DND-41 (cell line): Measurements from ENCODE around the gene HSP90AB1.

Experiments
- ATAC-seq: fragments of 200-7000 bp; cut with Tn5 transposase; 3 replicates; pipeline ENCODE4 v1.9.1; 2021; ENCODE audit warnings: low read depth; ENCODE audit not compliant: insufficient read depth
- DNase-seq: peaks from one replicate; pipeline ENCODE4 v3.0.0-alpha.2; 2020
- H2AFZ ChIP-seq: 2 replicates; pipeline ENCODE4 v1.6.0; 2012; ENCODE audit warnings: low read depth, low read length
- H3K27ac ChIP-seq: 2 replicates; pipeline ENCODE4 v1.5.1; 2012; ENCODE audit warnings: low read length, inconsistent platforms
- H3K27me3 ChIP-seq: fragments of 200-600 bp; sonication (generic); 2 replicates; pipeline ENCODE4 v1.6.0; 2012; ENCODE audit warnings: low read length, mild to moderate bottlenecking, inconsistent platforms; ENCODE audit not compliant: insufficient read depth, poor library complexity
- H3K36me3 ChIP-seq: 2 replicates; pipeline ENCODE4 v1.5.1; 2012; ENCODE audit warnings: low read length, inconsistent platforms; ENCODE audit not compliant: insufficient read depth
- H3K4me1 ChIP-seq: 2 replicates; pipeline ENCODE4 v1.5.1; 2012; ENCODE audit warnings: mild to moderate bottlenecking, low read length; ENCODE audit not compliant: insufficient read depth
- H3K4me2 ChIP-seq: 2 replicates; pipeline ENCODE4 v1.6.0; 2012; ENCODE audit warnings: mild to moderate bottlenecking, moderate library complexity, low read length, inconsistent platforms; ENCODE audit not compliant: insufficient read depth
- H3K4me3 ChIP-seq, 2 experiments: fragments of 200-600 bp in 1 of 2; shearing (Covaris generic) in 1 of 2; 2 replicates each; pipeline ENCODE4 v1.5.1; 2012 to 2016; ENCODE audit warnings: inconsistent platforms in 2 of 2, low read length in 2 of 2, mild to moderate bottlenecking in 2 of 2, low read depth in 1 of 2, moderate library complexity in 1 of 2
- H3K79me2 ChIP-seq: 2 replicates; pipeline ENCODE4 v1.6.0; 2012; ENCODE audit warnings: low read length, inconsistent platforms; ENCODE audit not compliant: insufficient read depth
- H3K9ac ChIP-seq: 2 replicates; pipeline ENCODE4 v1.6.0; 2012; ENCODE audit warnings: low read depth, mild to moderate bottlenecking, inconsistent platforms, low read length, moderate library complexity
- H3K9me3 ChIP-seq: 2 replicates; pipeline ENCODE4 v1.5.1; 2012; ENCODE audit warnings: low read length, moderate library complexity, mild to moderate bottlenecking, inconsistent platforms; ENCODE audit not compliant: insufficient read depth, severe bottlenecking
- H4K20me1 ChIP-seq: 2 replicates; pipeline ENCODE4 v1.6.0; 2012; ENCODE audit warnings: low read length; ENCODE audit not compliant: insufficient read depth
- EZH2 ChIP-seq: IDR thresholded peaks from 3 replicates; pipeline ENCODE4 v1.6.1; 2012; ENCODE audit warnings: borderline replicate concordance, low read depth, mild to moderate bottlenecking, moderate library complexity, low read length, inconsistent platforms; ENCODE audit not compliant: severe bottlenecking
- TF ChIP-seq, protein P1 (sequence below): IDR thresholded peaks from 2 replicates; pipeline ENCODE4 v1.5.1; 2012; ENCODE audit warnings: borderline replicate concordance, low read length, moderate library complexity, mild to moderate bottlenecking; ENCODE audit not compliant: poor library complexity, severe bottlenecking; ENCODE audit errors: extremely low read depth

Gene HSP90AB1

DNA sequence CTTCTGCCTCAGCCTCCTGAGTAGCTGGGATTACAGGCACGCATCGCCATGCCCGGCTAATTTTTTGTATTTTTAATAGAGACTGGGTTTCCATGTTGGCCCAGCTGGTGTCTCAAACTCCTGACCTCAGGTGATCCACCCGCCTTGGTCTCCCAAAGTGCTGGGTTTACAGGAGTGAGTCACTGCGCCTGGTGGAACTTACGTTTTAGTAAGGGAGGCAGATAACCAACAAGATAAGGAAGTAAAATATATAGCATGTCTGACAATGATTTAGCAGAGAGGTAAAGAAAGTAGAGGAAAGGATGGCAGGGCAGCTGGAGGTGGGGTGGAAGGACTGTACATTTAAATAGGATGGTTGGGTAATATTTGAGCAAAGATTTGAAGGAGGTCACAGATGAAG is 42.9 kb upstream of the HSP90AB1 start:
- Histone ChIP-seq H2AFZ (no peak overlapping the region), H3K4me2 (no peak overlapping the region), H4K20me1 (peaks cover 5% of the 10 kb centered on the region; the same call in 1 of the 2 replicates), H3K9me3 (no peaks in the 10 kb centered on the region), H3K79me2 (no peaks in the 10 kb centered on the region), H3K4me1 (no peaks in the 10 kb centered on the region), H3K27ac (no peak overlapping the region), H3K36me3 (no peaks in the 10 kb centered on the region), H3K9ac (no peak overlapping the region), H3K27me3 (peaks cover 8% of the 10 kb centered on the region), H3K4me3 (no peak overlapping the region)
- ATAC-seq (no peak), DNase-seq (no peak)
- TF ChIP-seq, protein P1, sequence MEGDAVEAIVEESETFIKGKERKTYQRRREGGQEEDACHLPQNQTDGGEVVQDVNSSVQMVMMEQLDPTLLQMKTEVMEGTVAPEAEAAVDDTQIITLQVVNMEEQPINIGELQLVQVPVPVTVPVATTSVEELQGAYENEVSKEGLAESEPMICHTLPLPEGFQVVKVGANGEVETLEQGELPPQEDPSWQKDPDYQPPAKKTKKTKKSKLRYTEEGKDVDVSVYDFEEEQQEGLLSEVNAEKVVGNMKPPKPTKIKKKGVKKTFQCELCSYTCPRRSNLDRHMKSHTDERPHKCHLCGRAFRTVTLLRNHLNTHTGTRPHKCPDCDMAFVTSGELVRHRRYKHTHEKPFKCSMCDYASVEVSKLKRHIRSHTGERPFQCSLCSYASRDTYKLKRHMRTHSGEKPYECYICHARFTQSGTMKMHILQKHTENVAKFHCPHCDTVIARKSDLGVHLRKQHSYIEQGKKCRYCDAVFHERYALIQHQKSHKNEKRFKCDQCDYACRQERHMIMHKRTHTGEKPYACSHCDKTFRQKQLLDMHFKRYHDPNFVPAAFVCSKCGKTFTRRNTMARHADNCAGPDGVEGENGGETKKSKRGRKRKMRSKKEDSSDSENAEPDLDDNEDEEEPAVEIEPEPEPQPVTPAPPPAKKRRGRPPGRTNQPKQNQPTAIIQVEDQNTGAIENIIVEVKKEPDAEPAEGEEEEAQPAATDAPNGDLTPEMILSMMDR = no peak
- no peak for TF ChIP-seq EZH2

DNA sequence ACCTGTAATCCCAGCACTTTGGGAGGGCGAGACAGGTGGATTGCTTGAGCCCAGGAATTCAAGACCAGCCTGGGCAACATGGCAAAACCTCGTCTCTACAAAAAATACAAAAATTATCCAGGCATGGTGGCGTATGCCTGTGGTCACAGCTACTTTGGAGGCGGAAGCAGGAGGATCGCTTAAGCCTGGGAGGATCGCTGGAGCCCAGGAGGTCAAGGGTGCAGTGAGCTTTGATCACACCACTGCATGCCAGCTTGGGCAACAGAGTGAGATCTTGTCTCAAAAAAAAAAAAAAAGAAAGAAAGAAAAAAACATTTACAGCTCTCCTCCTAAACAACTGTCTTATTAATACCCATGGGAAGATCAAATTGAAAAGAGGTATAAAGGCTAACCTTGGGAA is 38.9 kb upstream of the HSP90AB1 start:
- H3K79me2 ChIP-seq = no peaks in the 10 kb centered on the region
- ATAC-seq (no peak), DNase-seq (no peak)
- no peak overlapping the region for H3K4me2 ChIP-seq
- no peak overlapping the region for H3K27ac ChIP-seq
- H3K27me3 ChIP-seq = peaks cover 5% of the 10 kb centered on the region
- H3K4me1 ChIP-seq = no peaks in the 10 kb centered on the region
- H3K9ac ChIP-seq = no peak overlapping the region
- H3K36me3 ChIP-seq = no peaks in the 10 kb centered on the region
- no peaks in the 10 kb centered on the region for H3K9me3 ChIP-seq
- TF ChIP-seq, protein P1 = no peak
- TF ChIP-seq EZH2 = no peak
- H2AFZ ChIP-seq = no peak overlapping the region
- H4K20me1 ChIP-seq = no peaks in the 10 kb centered on the region
- no peak overlapping the region for H3K4me3 ChIP-seq

GRCh38 chr6:44211284-44211683 is 35.6 kb upstream of the HSP90AB1 start:
- Histone ChIP-seq H3K79me2 (no peaks in the 10 kb centered on the region), H3K36me3 (no peaks in the 10 kb centered on the region), H3K4me3 (no peak overlapping the region), H3K4me2 (no peak overlapping the region), H3K27me3 (peaks cover 8% of the 10 kb centered on the region), H3K9ac (no peak overlapping the region), H3K4me1 (no peaks in the 10 kb centered on the region), H3K27ac (no peak overlapping the region), H3K9me3 (no peaks in the 10 kb centered on the region), H4K20me1 (no peaks in the 10 kb centered on the region), H2AFZ (no peak overlapping the region)
- TF ChIP-seq EZH2 = no peak
- TF ChIP-seq, protein P1 = no peak
- DNase-seq = no peak
- ATAC-seq = no peak

DNA sequence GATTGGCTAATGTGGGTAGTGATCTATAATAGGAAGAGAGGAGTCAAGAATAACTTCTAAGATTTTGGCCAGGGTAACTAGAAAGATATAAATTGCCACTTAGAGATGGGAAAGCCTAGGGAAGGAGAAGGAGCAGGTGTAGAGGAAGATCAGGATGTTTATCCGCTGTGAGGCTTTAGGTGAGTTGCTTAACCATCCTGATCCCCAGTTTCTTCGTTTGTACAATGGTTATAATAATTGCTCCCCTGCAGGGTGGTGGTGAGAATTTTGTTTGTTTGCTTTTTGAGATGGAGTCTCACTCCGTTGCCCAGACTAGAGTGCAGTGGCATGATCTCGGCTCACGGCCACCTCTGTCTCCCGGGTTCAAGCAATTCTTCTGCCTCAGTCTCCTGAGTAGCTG is 32.6 kb upstream of the HSP90AB1 start:
- no peak overlapping the region for H3K4me2 ChIP-seq
- H3K27me3 ChIP-seq = peaks cover 27% of the 10 kb centered on the region
- no peak for TF ChIP-seq EZH2
- TF ChIP-seq, protein P1 = no peak
- no peaks in the 10 kb centered on the region for H3K36me3 ChIP-seq
- peaks cover 4% of the 10 kb centered on the region for H3K4me1 ChIP-seq
- H4K20me1 ChIP-seq = no peaks in the 10 kb centered on the region
- H2AFZ ChIP-seq = no peak overlapping the region
- H3K27ac ChIP-seq = no peak overlapping the region
- H3K79me2 ChIP-seq = no peaks in the 10 kb centered on the region
- no peak overlapping the region for H3K9ac ChIP-seq
- no peak for ATAC-seq
- DNase-seq = no peak
- H3K9me3 ChIP-seq = no peaks in the 10 kb centered on the region
- H3K4me3 ChIP-seq = no peak overlapping the region
